Fibroblast of lung (primary cell): Measurements from ENCODE around the gene C1orf210. TPM values are rescaled to one million over a fixed set of nuclear protein-coding genes. Genes with fewer than 3 reads are reported as not detected.

ENCODE experiments used
- DNase-seq, 2 donors: peaks; one replicate each; pipeline versions ENCODE4 v3.0.0 to v3.0.0-alpha.2; 2010; ENCODE audit warnings: low read depth in 2 of 2
- H2AFZ ChIP-seq: 2 replicates; pipeline ENCODE4 v1.5.1; 2012; ENCODE audit warnings: low read length, control low read depth, inconsistent platforms
- H3K27ac ChIP-seq: 2 replicates; pipeline ENCODE4 v1.5.1; 2011; ENCODE audit warnings: low read length, control low read depth; ENCODE audit not compliant: insufficient read depth
- H3K27me3 ChIP-seq: 2 replicates; pipeline ENCODE4 v1.5.1; 2011; ENCODE audit warnings: mild to moderate bottlenecking, low read length; ENCODE audit not compliant: control insufficient read depth, insufficient read depth
- H3K36me3 ChIP-seq: 2 replicates; pipeline ENCODE4 v1.5.1; 2011; ENCODE audit warnings: low read length; ENCODE audit not compliant: control insufficient read depth, insufficient read depth
- H3K4me1 ChIP-seq: 2 replicates; pipeline ENCODE4 v1.5.1; 2011; ENCODE audit warnings: low read length; ENCODE audit not compliant: control insufficient read depth, insufficient read depth; ENCODE audit errors: extremely low read depth
- H3K4me2 ChIP-seq: 2 replicates; pipeline ENCODE4 v1.5.1; 2011; ENCODE audit warnings: low read length, control low read depth; ENCODE audit not compliant: insufficient read depth; ENCODE audit errors: extremely low read depth
- H3K4me3 ChIP-seq, 4 experiments: fragments of 200-600 bp in 1 of 4; sonication (generic) in 1 of 4; replicated peaks in 1 of 4; 2 replicates each; pipeline ENCODE4 v1.5.1; 2011 to 2016; ENCODE audit warnings: low read length in 4 of 4, low read depth in 3 of 4, mild to moderate bottlenecking in 3 of 4, control low read depth in 2 of 4, inconsistent platforms in 1 of 4, mixed read lengths in 1 of 4; ENCODE audit not compliant: insufficient read depth in 1 of 4; ENCODE audit errors: control extremely low read depth in 1 of 4
- H3K79me2 ChIP-seq: 2 replicates; pipeline ENCODE4 v1.5.1; 2012; ENCODE audit warnings: mild to moderate bottlenecking, low read length, inconsistent platforms; ENCODE audit not compliant: control insufficient read depth, insufficient read depth
- H3K9ac ChIP-seq: 2 replicates; pipeline ENCODE4 v1.5.1; 2011; ENCODE audit warnings: mild to moderate bottlenecking, low read length, control low read depth; ENCODE audit not compliant: insufficient read depth
- H3K9me3 ChIP-seq: 2 replicates; pipeline ENCODE4 v1.5.1; 2012; ENCODE audit warnings: low read depth, low read length; ENCODE audit not compliant: control insufficient read depth, insufficient read depth
- H4K20me1 ChIP-seq: 2 replicates; pipeline ENCODE4 v1.5.1; 2011; ENCODE audit warnings: low read length; ENCODE audit not compliant: control insufficient read depth, insufficient read depth; ENCODE audit errors: extremely low read depth
- CTCF ChIP-seq, 2 donors: IDR thresholded peaks in 1 of 2; conservative IDR thresholded peaks in 1 of 2; 1 replicate in 1 of 2; 2 replicates in 1 of 2; pipeline ENCODE4 v1.5.1; 2011 to 2012; ENCODE audit warnings: low read length in 2 of 2, control low read depth in 1 of 2, inconsistent platforms in 1 of 2, low read depth in 1 of 2, mild to moderate bottlenecking in 1 of 2
- EZH2 ChIP-seq: IDR thresholded peaks from 2 replicates; pipeline ENCODE4 v1.5.1; 2012; ENCODE audit warnings: low read length, control low read depth, mild to moderate bottlenecking; ENCODE audit errors: missing control alignments
- polyA plus RNA-seq, 2 donors: library from polyadenylated mRNA; depleted of rRNA in 1 of 2; stranded (reverse) in 1 of 2; unstranded in 1 of 2; fragments of >200 nt; gene quantifications; 2 replicates each; pipeline ENCODE4 v1.2.1, GENCODE V29; 2011 to 2012; ENCODE audit warnings: missing spikeins in 1 of 2
- total RNA-seq: library from RNA; depleted of rRNA; stranded (reverse); fragments of >200 nt; gene quantifications from 2 replicates; pipeline ENCODE4 v1.2.1, GENCODE V29; 2014

The C1orf210 gene
- total and polyA plus RNA-seq, 2 donors (not counting 1 experiment from before 2014, with no cell fraction given), result not detected

DNA sequence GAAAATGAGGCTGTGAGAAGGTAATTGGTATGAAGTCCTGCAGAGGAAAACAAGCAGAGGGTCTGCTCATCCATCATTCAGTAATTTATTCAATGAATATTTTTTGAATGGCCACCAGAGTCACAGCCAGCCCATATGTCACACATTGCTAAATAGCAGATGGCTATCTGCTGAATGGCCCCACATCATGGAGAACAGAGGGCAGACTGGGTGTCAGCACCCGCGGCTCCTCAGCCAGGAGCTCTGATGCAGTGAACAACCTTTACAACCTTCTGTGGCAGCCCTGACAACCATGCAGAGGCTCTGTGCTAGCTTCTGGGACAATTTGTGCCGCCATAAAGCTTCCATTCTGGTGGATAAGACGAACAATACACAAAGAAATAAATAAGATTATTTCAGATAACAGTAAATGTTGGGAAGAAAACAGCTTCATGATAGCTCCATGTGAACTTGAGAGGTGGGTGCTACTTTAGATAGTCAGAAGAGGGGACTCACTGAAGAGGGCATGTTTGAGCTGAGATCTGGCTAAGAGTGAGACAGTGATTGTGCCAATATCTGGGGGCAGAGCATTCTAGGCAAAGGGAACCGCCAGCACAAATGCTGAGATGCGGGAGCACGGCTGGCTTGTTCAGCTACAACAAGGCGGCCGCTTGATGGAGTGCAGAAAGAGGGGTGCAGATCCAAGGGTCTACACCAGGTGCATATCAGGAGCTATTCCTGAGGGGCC, 2.8 kb upstream of the C1orf210 start:
- no peak for TF ChIP-seq CTCF (conservative IDR thresholded peaks at IDR 0.05 in 1 of 2, IDR thresholded peaks at IDR 0.05 in 1 of 2; ENCODE audit: low read depth in 1 of 2, low read length in 2 of 2)
- TF ChIP-seq EZH2, result no peak
- Histone ChIP-seq H3K9me3 (no peaks in the 10 kb centered on the region), H3K27me3 (peaks cover 12% of the 10 kb centered on the region), H2AFZ (no peak overlapping the region), H3K36me3 (no peaks in the 10 kb centered on the region), H3K4me1 (no peaks in the 10 kb centered on the region), H4K20me1 (no peaks in the 10 kb centered on the region), H3K27ac (no peak overlapping the region), H3K79me2 (no peaks in the 10 kb centered on the region), H3K4me2 (no peak overlapping the region), H3K4me3 (no peak overlapping the region), H3K9ac (no peak overlapping the region)
- no peak for DNase-seq

DNA sequence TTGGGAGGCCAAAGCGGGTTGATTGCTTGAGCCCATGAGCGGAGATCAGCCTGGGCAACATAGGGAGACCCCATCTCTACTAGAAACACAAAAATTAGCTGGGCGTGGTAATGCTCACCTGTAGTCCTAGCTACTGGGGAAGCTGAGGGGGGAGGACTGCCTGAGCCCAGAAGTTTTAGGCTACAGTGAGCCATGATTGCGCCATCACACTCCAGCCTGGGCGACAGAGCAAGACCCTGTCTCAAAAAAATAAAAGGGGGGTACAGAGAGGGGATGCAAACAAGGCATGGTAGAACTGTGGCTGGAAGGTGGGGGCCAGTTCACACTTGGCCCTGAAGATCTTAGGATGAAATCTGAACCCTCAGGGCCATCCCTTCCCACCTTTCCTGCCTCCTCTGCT, 1.2 kb upstream of the C1orf210 start:
- no peak overlapping the region for H3K27ac ChIP-seq
- no peak for TF ChIP-seq EZH2
- H3K9ac ChIP-seq, result no peak overlapping the region
- H3K4me3 ChIP-seq, result no peak overlapping the region
- H3K79me2 ChIP-seq, result no peaks in the 10 kb centered on the region
- H3K4me1 ChIP-seq, result no peaks in the 10 kb centered on the region
- no peak overlapping the region for H2AFZ ChIP-seq
- no peaks in the 10 kb centered on the region for H3K9me3 ChIP-seq
- no peak for DNase-seq
- peaks cover 12% of the 10 kb centered on the region for H3K27me3 ChIP-seq
- no peaks in the 10 kb centered on the region for H4K20me1 ChIP-seq
- H3K36me3 ChIP-seq, result no peaks in the 10 kb centered on the region
- H3K4me2 ChIP-seq, result no peak overlapping the region

GRCh38 chr1:43286115-43286514, 734 bp upstream of the C1orf210 start:
- Histone ChIP-seq H3K4me3 (no peak overlapping the region), H3K27me3 (peaks cover 12% of the 10 kb centered on the region), H4K20me1 (no peaks in the 10 kb centered on the region), H3K27ac (no peak overlapping the region), H3K4me1 (no peaks in the 10 kb centered on the region), H3K9me3 (no peaks in the 10 kb centered on the region), H3K36me3 (no peaks in the 10 kb centered on the region), H3K79me2 (no peaks in the 10 kb centered on the region), H3K9ac (no peak overlapping the region), H3K4me2 (no peak overlapping the region), H2AFZ (no peak overlapping the region)
- TF ChIP-seq EZH2 (no peak), CTCF (conservative IDR thresholded peaks at IDR 0.05 in 1 of 2, IDR thresholded peaks at IDR 0.05 in 1 of 2; ENCODE audit: low read depth in 1 of 2, low read length in 2 of 2) (no peak)
- no peak for DNase-seq
